Skeletal muscle cell (primary cell): ENCODE measurements around the gene PDXK.
A peak's percentile ranks its signal among the peaks of the same experiment; 100 is the strongest.

Source experiments
- DNase-seq: peaks from one replicate; pipeline ENCODE4 v3.0.0-alpha.2; 2010; ENCODE audit warnings: low read depth
- H3K4me3 ChIP-seq: 2 replicates; pipeline ENCODE4 v1.5.1; 2011; ENCODE audit warnings: low read depth, mild to moderate bottlenecking, control low read depth, low read length, moderate library complexity

PDXK gene

GRCh38 chr21:43755820-43756594 lies 37.1 kb downstream of the PDXK start:
- no peak overlapping the region for H3K4me3 ChIP-seq
- DNase-seq = no peak

- H3K4me3 ChIP-seq = no peak overlapping the region
- no peak for DNase-seq
Observed at GRCh38 chr21:43757601-43758000, 38.7 kb downstream of the PDXK start.

- H3K4me3 ChIP-seq = peak overlapping the region; percentile 19
- peak; percentile 63 for DNase-seq
Observed at GRCh38 chr21:43758111-43758641, 39.2 kb downstream of the PDXK start.

GRCh38 chr21:43758811-43759210 lies 39.9 kb downstream of the PDXK start:
- no peak overlapping the region for H3K4me3 ChIP-seq
- no peak for DNase-seq

- no peak overlapping the region for H3K4me3 ChIP-seq
- DNase-seq = no peak
Observed at GRCh38 chr21:43759651-43760050, 40.7 kb downstream of the PDXK start.

- H3K4me3 ChIP-seq = no peak overlapping the region
- no peak for DNase-seq
Observed at GRCh38 chr21:43760391-43760958, 41.5 kb downstream of the PDXK start.

- DNase-seq = no peak
- H3K4me3 ChIP-seq = no peak overlapping the region
Observed at GRCh38 chr21:43761886-43762285, 43.0 kb downstream of the PDXK start.

- DNase-seq = no peak
- H3K4me3 ChIP-seq = no peak overlapping the region
Observed at GRCh38 chr21:43762303-43763128, 43.6 kb downstream of the PDXK start.

- H3K4me3 ChIP-seq = no peak overlapping the region
- no peak for DNase-seq
Observed at GRCh38 chr21:43763901-43764523, 45.1 kb downstream of the PDXK start.

- DNase-seq = no peak
- H3K4me3 ChIP-seq = no peak overlapping the region
Observed at GRCh38 chr21:43764576-43765495, 45.9 kb downstream of the PDXK start.

- no peak overlapping the region for H3K4me3 ChIP-seq
- DNase-seq = no peak
Observed at GRCh38 chr21:43766734-43767497, 48.0 kb downstream of the PDXK start.

GRCh38 chr21:43767498-43767983 lies 48.6 kb downstream of the PDXK start:
- no peak for DNase-seq
- no peak overlapping the region for H3K4me3 ChIP-seq

- H3K4me3 ChIP-seq = no peak overlapping the region
- peak; percentile 51 for DNase-seq
Observed at GRCh38 chr21:43767984-43768867, 49.3 kb downstream of the PDXK start.

- H3K4me3 ChIP-seq = no peak overlapping the region
- DNase-seq = no peak
Observed at GRCh38 chr21:43768868-43769167, 49.9 kb downstream of the PDXK start.

GRCh38 chr21:43769325-43769958 lies 50.5 kb downstream of the PDXK start:
- H3K4me3 ChIP-seq = no peak overlapping the region
- no peak for DNase-seq

GRCh38 chr21:43770066-43770655 lies 51.2 kb downstream of the PDXK start:
- H3K4me3 ChIP-seq = no peak overlapping the region
- DNase-seq = no peak
